ENCODE results near the gene NBPF3.
"Not testable (repeated sequence)": the region's sequence is repeated elsewhere in the genome, so short reads cannot be mapped to it uniquely, and the experiment has no call there.

Gene NBPF3

GRCh38 chr1:21517660-21518480 lies 77.9 kb downstream of the NBPF3 start:
- ATAC-seq, result peak; percentile 86
- Mint-ChIP-seq H3K27ac (peak overlapping the region; percentile 87), H3K4me3 (peak overlapping the region; percentile 8), H3K4me1 (peaks cover 85% of the 10 kb centered on the region), H3K36me3 (no peaks in the 10 kb centered on the region), H3K9me3 (no peaks in the 10 kb centered on the region), H3K27me3 (no peaks in the 10 kb centered on the region)

- H3K27ac Mint-ChIP-seq, result peak overlapping the region; percentile 87
- no peaks in the 10 kb centered on the region for H3K27me3 Mint-ChIP-seq
- no peaks in the 10 kb centered on the region for H3K36me3 Mint-ChIP-seq
- peak overlapping the region; percentile 57 for H3K4me3 Mint-ChIP-seq
- peaks cover 89% of the 10 kb centered on the region for H3K4me1 Mint-ChIP-seq
- H3K9me3 Mint-ChIP-seq, result no peaks in the 10 kb centered on the region
- ATAC-seq, result peak; percentile 87
Observed at GRCh38 chr1:21518774-21519455, 79.0 kb downstream of the NBPF3 start.

GRCh38 chr1:21519486-21520070 lies 79.6 kb downstream of the NBPF3 start:
- H3K36me3 Mint-ChIP-seq, ATAC-seq, H3K27me3 Mint-ChIP-seq, H3K9me3 Mint-ChIP-seq: not testable (repeated sequence)
- H3K4me3 Mint-ChIP-seq, result peak overlapping the region; percentile 57
- peaks cover 89% of the 10 kb centered on the region for H3K4me1 Mint-ChIP-seq
- H3K27ac Mint-ChIP-seq, result peak overlapping the region; percentile 87

GRCh38 chr1:21520899-21521716 lies 81.2 kb downstream of the NBPF3 start:
- H3K9me3 Mint-ChIP-seq, result no peaks in the 10 kb centered on the region
- peak; percentile 24 for ATAC-seq
- H3K27ac Mint-ChIP-seq, result peak overlapping the region; percentile 87
- H3K27me3 Mint-ChIP-seq, result no peaks in the 10 kb centered on the region
- no peaks in the 10 kb centered on the region for H3K36me3 Mint-ChIP-seq
- H3K4me3 Mint-ChIP-seq, result peak overlapping the region; percentile 26
- H3K4me1 Mint-ChIP-seq, result peaks cover 90% of the 10 kb centered on the region

GRCh38 chr1:21521717-21522060 lies 81.8 kb downstream of the NBPF3 start:
- no peaks in the 10 kb centered on the region for H3K27me3 Mint-ChIP-seq
- no peaks in the 10 kb centered on the region for H3K9me3 Mint-ChIP-seq
- H3K36me3 Mint-ChIP-seq, result no peaks in the 10 kb centered on the region
- no peak overlapping the region for H3K4me3 Mint-ChIP-seq
- no peak for ATAC-seq
- no peak overlapping the region for H3K27ac Mint-ChIP-seq
- peaks cover 89% of the 10 kb centered on the region for H3K4me1 Mint-ChIP-seq

- Mint-ChIP-seq H3K4me1 (peaks cover 85% of the 10 kb centered on the region), H3K36me3 (no peaks in the 10 kb centered on the region), H3K9me3 (no peaks in the 10 kb centered on the region), H3K27me3 (no peaks in the 10 kb centered on the region), H3K27ac (peak overlapping the region; percentile 67), H3K4me3 (no peak overlapping the region)
- ATAC-seq, result no peak
Observed at GRCh38 chr1:21522525-21523038, 82.6 kb downstream of the NBPF3 start.

GRCh38 chr1:21523297-21523813 lies 83.4 kb downstream of the NBPF3 start:
- ATAC-seq, result peak; percentile 40
- H3K27ac Mint-ChIP-seq, result peak overlapping the region; percentile 67
- peaks cover 77% of the 10 kb centered on the region for H3K4me1 Mint-ChIP-seq

GRCh38 chr1:21524220-21524619 lies 84.3 kb downstream of the NBPF3 start:
- ATAC-seq, result no peak
- no peak overlapping the region for H3K4me3 Mint-ChIP-seq
- H3K27ac Mint-ChIP-seq, result peak overlapping the region; percentile 67
- H3K9me3 Mint-ChIP-seq, result no peaks in the 10 kb centered on the region
- H3K27me3 Mint-ChIP-seq, result no peaks in the 10 kb centered on the region
- H3K36me3 Mint-ChIP-seq, result no peaks in the 10 kb centered on the region
- peaks cover 68% of the 10 kb centered on the region for H3K4me1 Mint-ChIP-seq

More at GRCh38 chr1:21523297-21523813, 83.4 kb downstream of the NBPF3 start:
- Mint-ChIP-seq H3K9me3 (no peaks in the 10 kb centered on the region), H3K27me3 (no peaks in the 10 kb centered on the region), H3K36me3 (no peaks in the 10 kb centered on the region), H3K4me3 (no peak overlapping the region)

GRCh38 chr1:21524686-21525339 lies 84.9 kb downstream of the NBPF3 start:
- no peaks in the 10 kb centered on the region for H3K9me3 Mint-ChIP-seq
- no peak overlapping the region for H3K4me3 Mint-ChIP-seq
- no peaks in the 10 kb centered on the region for H3K36me3 Mint-ChIP-seq
- H3K27ac Mint-ChIP-seq, result peak overlapping the region; percentile 67
- H3K4me1 Mint-ChIP-seq, result peaks cover 62% of the 10 kb centered on the region
- ATAC-seq, result no peak
- H3K27me3 Mint-ChIP-seq, result no peaks in the 10 kb centered on the region

- Mint-ChIP-seq H3K4me1 (peaks cover 57% of the 10 kb centered on the region), H3K27me3 (no peaks in the 10 kb centered on the region), H3K9me3 (no peaks in the 10 kb centered on the region), H3K4me3 (no peak overlapping the region), H3K27ac (peak overlapping the region; percentile 67), H3K36me3 (no peaks in the 10 kb centered on the region)
- ATAC-seq, result no peak
Observed at GRCh38 chr1:21525340-21525717, 85.4 kb downstream of the NBPF3 start.

GRCh38 chr1:21526441-21526840 lies 86.5 kb downstream of the NBPF3 start:
- H3K9me3 Mint-ChIP-seq, result no peaks in the 10 kb centered on the region
- H3K4me1 Mint-ChIP-seq, result peaks cover 48% of the 10 kb centered on the region
- no peaks in the 10 kb centered on the region for H3K36me3 Mint-ChIP-seq
- H3K27me3 Mint-ChIP-seq, result no peaks in the 10 kb centered on the region
- no peak for ATAC-seq
- H3K4me3 Mint-ChIP-seq, result no peak overlapping the region
- H3K27ac Mint-ChIP-seq, result peak overlapping the region; percentile 40

GRCh38 chr1:21530368-21531016 lies 90.6 kb downstream of the NBPF3 start:
- no peaks in the 10 kb centered on the region for H3K36me3 Mint-ChIP-seq
- H3K27me3 Mint-ChIP-seq, result no peaks in the 10 kb centered on the region
- H3K27ac Mint-ChIP-seq, result no peak overlapping the region

GRCh38 chr1:21531241-21531640 lies 91.3 kb downstream of the NBPF3 start:
- no peaks in the 10 kb centered on the region for H3K9me3 Mint-ChIP-seq
- no peak overlapping the region for H3K27ac Mint-ChIP-seq
- peaks cover 16% of the 10 kb centered on the region for H3K4me1 Mint-ChIP-seq
- H3K4me3 Mint-ChIP-seq, result no peak overlapping the region
- no peaks in the 10 kb centered on the region for H3K27me3 Mint-ChIP-seq
- H3K36me3 Mint-ChIP-seq, result no peaks in the 10 kb centered on the region
- no peak for ATAC-seq

More at GRCh38 chr1:21530368-21531016, 90.6 kb downstream of the NBPF3 start:
- Mint-ChIP-seq H3K4me3 (no peak overlapping the region), H3K9me3 (no peaks in the 10 kb centered on the region), H3K4me1 (peaks cover 20% of the 10 kb centered on the region)
- ATAC-seq, result no peak

GRCh38 chr1:21532496-21532895 lies 92.6 kb downstream of the NBPF3 start:
- H3K4me1 Mint-ChIP-seq, result peaks cover 8% of the 10 kb centered on the region
- H3K4me3 Mint-ChIP-seq, result no peak overlapping the region
- no peak for ATAC-seq
- no peaks in the 10 kb centered on the region for H3K27me3 Mint-ChIP-seq
- no peaks in the 10 kb centered on the region for H3K9me3 Mint-ChIP-seq
- no peaks in the 10 kb centered on the region for H3K36me3 Mint-ChIP-seq
- H3K27ac Mint-ChIP-seq, result no peak overlapping the region
